Hypothalamus (tissue), 51 donors: ENCODE data around the gene ZBTB16.

Source experiments
- DNase-seq, 51 donors: peaks; one replicate each; lab custom pipeline; 2025; lab: John Stamatoyannopoulos, UW

Gene ZBTB16

GRCh38 chr11:114099392-114100178 lies 40.1 kb downstream of the ZBTB16 start:
- DNase-seq: peak in 1 of 51 donors; percentile 34

DNA sequence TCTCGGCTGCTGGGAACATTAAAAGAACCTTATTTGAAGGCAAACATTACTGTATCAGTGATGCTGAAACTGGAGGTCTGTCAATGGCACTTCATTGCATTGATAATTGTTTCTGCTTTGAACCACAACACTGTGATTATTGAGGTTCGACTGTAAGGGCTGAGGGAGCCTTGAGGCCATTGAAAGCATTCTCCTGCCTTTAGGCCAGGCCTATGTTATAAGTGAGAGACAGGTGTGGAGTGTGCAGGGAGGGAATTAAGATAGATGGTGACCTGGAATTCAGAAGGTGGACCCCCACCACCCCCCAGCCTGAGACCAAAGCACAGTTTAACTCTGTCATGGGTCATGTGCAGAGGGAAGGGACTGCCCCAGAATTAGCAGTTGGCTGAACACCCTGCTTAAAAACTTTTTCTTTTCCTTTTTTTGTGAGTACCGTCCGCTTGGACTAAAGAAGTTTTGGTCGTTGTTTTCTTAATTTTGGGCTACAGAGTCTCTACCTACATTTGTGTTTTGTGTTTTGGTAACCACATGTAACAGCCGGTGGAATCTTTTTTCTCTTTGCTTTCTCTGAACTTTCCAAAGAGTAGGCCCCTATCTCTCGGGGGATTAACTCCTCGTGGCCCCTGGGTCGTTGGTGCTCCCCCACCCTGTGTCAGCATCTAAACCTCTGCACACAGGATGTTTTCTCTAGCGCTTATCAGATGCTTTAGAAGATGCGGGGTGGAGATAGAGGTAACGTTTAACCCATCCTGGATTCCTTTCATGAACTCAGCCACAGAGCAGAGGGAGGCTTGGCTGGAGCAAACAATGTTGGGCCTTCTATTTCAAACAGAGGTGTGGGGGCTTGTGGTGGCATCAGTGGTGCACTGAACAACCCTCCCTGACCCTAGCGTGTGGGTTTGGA lies 43.7 kb downstream of the ZBTB16 start:
- DNase-seq: no peak

- no peak for DNase-seq
Measured at GRCh38 chr11:114105611-114106010, 46.1 kb downstream of the ZBTB16 start.

- no peak for DNase-seq
Measured at GRCh38 chr11:114106047-114106446, 46.5 kb downstream of the ZBTB16 start.

DNA sequence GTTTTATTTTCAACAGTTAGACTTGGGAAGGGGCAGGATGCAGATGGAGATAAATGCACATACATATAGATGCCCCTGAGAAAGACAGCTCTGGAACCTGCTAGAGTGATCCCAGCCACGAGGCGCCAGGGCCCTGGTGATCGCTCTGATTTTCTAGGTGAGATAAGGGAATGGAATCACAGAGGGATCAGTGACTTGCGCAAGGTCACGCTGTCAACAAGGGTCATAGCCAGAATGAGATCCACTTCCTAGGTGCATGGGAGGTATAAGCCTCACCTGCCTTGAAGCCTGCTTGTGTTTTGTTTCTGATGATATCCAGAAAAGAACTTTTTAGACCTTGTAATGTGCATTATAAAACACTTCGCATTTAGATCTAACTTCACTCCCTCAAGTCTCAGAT lies 47.5 kb downstream of the ZBTB16 start:
- DNase-seq: no peak

- DNase-seq: no peak
Measured at GRCh38 chr11:114108501-114109205, 49.1 kb downstream of the ZBTB16 start.

GRCh38 chr11:114109206-114110090 lies 49.9 kb downstream of the ZBTB16 start:
- DNase-seq: no peak

GRCh38 chr11:114110123-114110522 lies 50.6 kb downstream of the ZBTB16 start:
- DNase-seq: no peak

- DNase-seq: peak in 2 of 51 donors; percentile 32 to 34
Measured at GRCh38 chr11:114110952-114111947, 51.7 kb downstream of the ZBTB16 start.

GRCh38 chr11:114115451-114115928 lies 56.0 kb downstream of the ZBTB16 start:
- no peak for DNase-seq

DNA sequence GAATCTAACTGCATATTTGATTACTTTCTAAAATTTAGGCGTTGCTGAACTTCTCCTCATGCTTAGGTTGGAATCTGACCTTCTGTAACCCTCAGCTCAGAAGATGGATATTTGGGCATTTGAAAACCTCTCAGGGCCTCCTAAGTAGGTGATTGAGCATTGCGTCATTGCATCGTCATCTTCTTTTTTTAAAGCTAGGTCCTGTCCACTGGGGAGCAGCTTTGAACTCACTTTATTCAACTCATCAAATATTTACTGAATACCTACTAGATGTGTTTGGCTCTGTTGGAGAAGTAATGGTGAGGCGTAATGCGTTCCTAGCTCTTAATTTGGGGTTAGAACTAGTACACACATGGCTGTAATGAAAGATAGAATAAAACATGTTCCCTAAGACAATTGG lies 56.8 kb downstream of the ZBTB16 start:
- no peak for DNase-seq

DNA sequence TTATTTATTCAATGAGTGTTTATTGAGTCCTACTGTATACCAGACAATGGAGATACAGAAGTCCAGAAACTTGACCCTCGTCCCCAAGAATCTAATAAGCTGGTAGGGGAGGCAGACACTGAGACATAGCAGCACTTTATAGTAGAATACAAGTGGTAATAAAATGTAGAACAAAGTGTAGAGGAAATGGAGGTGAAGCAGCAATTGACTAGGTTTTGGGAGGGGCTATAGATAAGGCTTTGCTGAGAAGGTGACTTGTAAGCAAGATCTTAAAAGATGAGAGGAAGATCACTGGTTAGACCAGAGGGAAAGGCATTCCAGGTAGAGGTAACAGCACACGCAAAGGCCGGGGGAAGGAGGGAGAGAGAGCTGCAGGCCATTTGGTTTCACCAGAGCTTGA lies 57.3 kb downstream of the ZBTB16 start:
- DNase-seq: no peak

GRCh38 chr11:114120606-114121005 lies 61.1 kb downstream of the ZBTB16 start:
- no peak for DNase-seq

DNA sequence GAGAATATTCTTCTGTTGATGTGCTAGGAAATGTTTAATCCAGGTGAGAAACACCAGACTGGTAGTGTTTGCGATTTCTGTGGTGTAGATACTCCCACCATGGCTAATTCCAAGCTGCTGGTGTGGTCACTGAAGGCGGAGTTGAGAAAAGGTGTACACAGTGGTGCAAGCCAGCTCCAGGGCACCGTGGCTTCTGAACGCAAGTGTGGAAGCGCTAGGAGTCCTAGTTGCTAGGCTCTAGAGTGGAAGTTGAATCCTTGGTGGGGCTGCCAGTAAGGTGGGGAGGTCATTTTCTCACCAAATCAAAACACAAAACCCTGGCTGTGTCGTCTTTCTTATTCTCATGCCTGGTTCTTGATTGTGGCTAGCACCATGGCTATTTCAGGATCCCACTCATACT lies 61.6 kb downstream of the ZBTB16 start:
- no peak for DNase-seq

- DNase-seq: no peak
Measured at GRCh38 chr11:114121804-114122504, 62.4 kb downstream of the ZBTB16 start.

- DNase-seq: no peak
Measured at GRCh38 chr11:114122686-114123085, 63.2 kb downstream of the ZBTB16 start.

GRCh38 chr11:114123692-114124330 lies 64.3 kb downstream of the ZBTB16 start:
- no peak for DNase-seq
